ENCODE measurements around the gene TXNL4B. TPM values are rescaled to one million over a fixed set of nuclear protein-coding genes. Genes with fewer than 3 reads are reported as not detected.

TXNL4B gene
- total RNA-seq, 2 experiments from 2014 or later: 17.6 to 24.6 TPM

- Mint-ChIP-seq H3K4me3 (no peak overlapping the region), H3K27me3 (no peaks in the 10 kb centered on the region), H3K27ac (no peak overlapping the region), H3K4me1 (no peaks in the 10 kb centered on the region), H3K9me3 (ENCODE audit: low read depth) (peaks cover 13% of the 10 kb centered on the region), H3K36me3 (ENCODE audit: low read depth) (peaks cover 5% of the 10 kb centered on the region)
- ChIA-PET POLR2A (no interaction called here), CTCF (no interaction called here)
- DNase-seq: no peak
- no peak for ATAC-seq
- intact Hi-C loops (cut with DNase I, micrococcal nuclease): no loop called here
These were observed 44.3 kb downstream of the TXNL4B start for GRCh38 chr16:72049110-72049509.

DNA sequence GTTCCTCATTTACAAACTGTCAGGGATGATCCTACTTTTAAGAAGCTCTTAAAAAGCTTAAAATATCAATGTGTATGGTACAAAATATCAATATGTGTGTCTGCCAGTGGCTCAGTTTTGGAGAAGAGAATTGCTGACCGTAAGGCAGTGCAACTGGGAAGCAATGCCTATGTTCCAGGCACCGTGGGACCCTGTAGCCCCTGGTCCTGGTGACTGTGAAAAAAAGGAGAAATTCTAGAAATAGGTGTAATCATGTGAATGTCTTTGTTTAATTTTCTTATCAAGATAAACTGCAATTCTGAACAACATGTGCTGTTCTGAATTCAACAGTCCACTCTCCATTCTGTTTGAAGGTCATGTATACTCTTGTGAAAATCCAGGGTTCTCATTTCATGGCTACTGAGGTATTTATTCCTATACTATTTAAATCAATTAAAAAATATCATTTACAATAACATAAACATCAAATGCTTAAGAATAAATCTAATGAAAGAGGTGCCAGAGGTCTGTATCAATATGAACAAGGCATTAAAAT is 48.5 kb downstream of the TXNL4B start:
- Mint-ChIP-seq H3K27me3 (no peaks in the 10 kb centered on the region), H3K4me3 (no peak overlapping the region), H3K36me3 (ENCODE audit: low read depth) (peaks cover 25% of the 10 kb centered on the region), H3K4me1 (no peaks in the 10 kb centered on the region), H3K27ac (no peak overlapping the region), H3K9me3 (ENCODE audit: low read depth) (peaks cover 8% of the 10 kb centered on the region)
- DNase-seq (no peak), ATAC-seq (no peak)
- intact Hi-C loops (cut with DNase I, micrococcal nuclease): no loop called here
- ChIA-PET CTCF (no interaction called here), POLR2A (no interaction called here)

GRCh38 chr16:72044296-72044695 is 49.1 kb downstream of the TXNL4B start:
- no peak for ATAC-seq
- Mint-ChIP-seq H3K27me3 (no peaks in the 10 kb centered on the region), H3K4me1 (no peaks in the 10 kb centered on the region), H3K9me3 (ENCODE audit: low read depth) (peaks cover 4% of the 10 kb centered on the region), H3K4me3 (no peak overlapping the region), H3K36me3 (ENCODE audit: low read depth) (peaks cover 24% of the 10 kb centered on the region), H3K27ac (no peak overlapping the region)
- CTCF ChIA-PET: no interaction called here
- no peak for DNase-seq
- intact Hi-C loops (cut with DNase I, micrococcal nuclease): no loop called here
- POLR2A ChIA-PET: no interaction called here

- Mint-ChIP-seq H3K27me3 (no peaks in the 10 kb centered on the region), H3K36me3 (ENCODE audit: low read depth) (peaks cover 19% of the 10 kb centered on the region), H3K4me3 (no peak overlapping the region), H3K27ac (no peak overlapping the region), H3K9me3 (ENCODE audit: low read depth) (no peaks in the 10 kb centered on the region), H3K4me1 (no peaks in the 10 kb centered on the region)
- ATAC-seq: no peak
- ChIA-PET POLR2A (no interaction called here), CTCF (no interaction called here)
- no peak for DNase-seq
- intact Hi-C loops (cut with DNase I, micrococcal nuclease): no loop called here
These were observed 49.9 kb downstream of the TXNL4B start for GRCh38 chr16:72043539-72043938.

DNA sequence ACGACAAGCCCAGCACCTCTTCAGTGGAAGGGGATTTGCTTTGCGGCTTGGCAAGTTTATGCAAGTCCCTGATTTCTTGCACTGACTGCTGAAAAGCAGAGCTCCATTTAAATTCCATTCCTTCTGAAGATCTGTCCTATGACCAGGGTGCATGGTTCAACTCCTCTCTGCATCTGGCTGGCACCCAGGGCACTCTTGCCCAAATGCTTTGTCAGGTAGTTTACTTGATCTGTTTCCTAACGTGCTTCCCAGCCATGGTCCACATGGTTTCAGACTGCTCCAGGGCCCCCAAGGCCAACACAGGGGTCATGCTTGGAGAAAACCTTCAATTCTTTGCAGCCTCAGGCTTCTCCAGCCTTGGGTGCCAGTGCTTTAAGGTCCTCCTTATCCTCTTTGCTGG is 50.4 kb downstream of the TXNL4B start:
- Mint-ChIP-seq H3K4me3 (no peak overlapping the region), H3K9me3 (ENCODE audit: low read depth) (no peaks in the 10 kb centered on the region), H3K27ac (no peak overlapping the region), H3K36me3 (ENCODE audit: low read depth) (peaks cover 19% of the 10 kb centered on the region), H3K27me3 (no peaks in the 10 kb centered on the region), H3K4me1 (no peaks in the 10 kb centered on the region)
- POLR2A ChIA-PET: no interaction called here
- intact Hi-C loops (cut with DNase I, micrococcal nuclease): no loop called here
- DNase-seq (no peak), ATAC-seq (no peak)
- CTCF ChIA-PET: no interaction called here

GRCh38 chr16:72042157-72042660 is 51.2 kb downstream of the TXNL4B start:
- intact Hi-C loops (cut with DNase I, micrococcal nuclease): no loop called here
- H3K9me3 Mint-ChIP-seq (ENCODE audit: low read depth): no peaks in the 10 kb centered on the region
- no peak overlapping the region for H3K27ac Mint-ChIP-seq
- ATAC-seq (no peak), DNase-seq (no peak)
- no peaks in the 10 kb centered on the region for H3K27me3 Mint-ChIP-seq
- H3K4me1 Mint-ChIP-seq: no peaks in the 10 kb centered on the region
- CTCF ChIA-PET: no interaction called here
- POLR2A ChIA-PET: no interaction called here
- H3K36me3 Mint-ChIP-seq (ENCODE audit: low read depth): peaks cover 19% of the 10 kb centered on the region
- H3K4me3 Mint-ChIP-seq: no peak overlapping the region

DNA sequence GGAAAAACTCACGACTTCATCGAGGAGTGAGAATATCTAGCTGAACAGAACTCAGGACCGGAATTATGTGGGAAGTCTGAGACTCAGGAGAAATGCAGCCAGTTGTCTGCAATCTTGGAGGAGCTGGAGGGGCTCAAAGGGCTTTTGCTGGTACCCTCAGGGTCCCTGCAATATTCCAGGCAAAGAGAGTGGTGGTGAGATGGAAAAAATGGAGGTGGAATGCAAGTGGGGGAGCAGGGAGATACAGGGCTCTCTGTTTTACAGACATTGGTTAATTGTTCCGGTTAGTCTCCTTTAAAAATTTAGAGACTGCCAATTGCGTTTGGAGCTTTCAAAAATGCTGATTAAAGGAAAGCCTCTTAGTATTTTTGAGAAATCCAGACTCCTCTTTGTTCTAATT is 57.3 kb downstream of the TXNL4B start:
- Mint-ChIP-seq H3K9me3 (ENCODE audit: low read depth) (no peaks in the 10 kb centered on the region), H3K27ac (no peak overlapping the region), H3K4me3 (no peak overlapping the region), H3K4me1 (no peaks in the 10 kb centered on the region), H3K36me3 (ENCODE audit: low read depth) (no peaks in the 10 kb centered on the region), H3K27me3 (no peaks in the 10 kb centered on the region)
- no peak for DNase-seq
- intact Hi-C loops (cut with DNase I, micrococcal nuclease): no loop called here
- CTCF ChIA-PET: interaction anchor here (0.6 kb wide), 1 partner anchor 373 kb away, joined by 3 read pairs; no protein-coding TSS in a partner anchor
- POLR2A ChIA-PET: no interaction called here
- ATAC-seq: no peak

Other genes starting within 250 kb of the TXNL4B start
- gene ATXN1L, start 247.6 kb downstream of the TXNL4B start, total RNA-seq: 10 to 100 TPM; 15.4 to 16.9 TPM
- gene ZNF821, start 209.4 kb downstream of the TXNL4B start, total RNA-seq: 1 to 10 TPM; 6.0 to 7.7 TPM
- gene IST1, start 198.1 kb downstream of the TXNL4B start, total RNA-seq: 100 to 1,000 TPM; 170 to 179 TPM
- gene PKD1L3, start 93.2 kb downstream of the TXNL4B start, total RNA-seq: not detected
- 10 to 100 TPM; 15.5 to 21.4 TPM for gene DHODH, start 84.9 kb downstream of the TXNL4B start, total RNA-seq
- gene HP, start 39.1 kb downstream of the TXNL4B start, total RNA-seq: not detected
- gene HPR, start 30.4 kb downstream of the TXNL4B start, total RNA-seq: not detected
- 10 to 100 TPM; 55.9 to 79.0 TPM for gene DHX38, start 227 bp upstream of the TXNL4B start, total RNA-seq
- gene PMFBP1, start 78.5 kb upstream of the TXNL4B start, total RNA-seq: under 1 TPM; 0.64 to 0.88 TPM

Data from activated CD4-positive, alpha-beta T cell treated with anti-CD3 and anti-CD28 coated beads for 36 hours (primary cell).